Stimulated activated CD4-positive, alpha-beta T cell treated with anti-CD3 and anti-CD28 coated beads, TNF-alpha, amount 100 ng/mL, for 24 hours (primary cell): Measurements from ENCODE around the gene SGO2.
A peak's percentile ranks its signal among the peaks of the same experiment; 100 is the strongest.

Experiments
- DNase-seq, 3 experiments: peaks; one replicate each; pipeline ENCODE4 v3.0.0-alpha.2; 2020; ENCODE audit warnings: low read depth in 3 of 3

The SGO2 gene

DNA sequence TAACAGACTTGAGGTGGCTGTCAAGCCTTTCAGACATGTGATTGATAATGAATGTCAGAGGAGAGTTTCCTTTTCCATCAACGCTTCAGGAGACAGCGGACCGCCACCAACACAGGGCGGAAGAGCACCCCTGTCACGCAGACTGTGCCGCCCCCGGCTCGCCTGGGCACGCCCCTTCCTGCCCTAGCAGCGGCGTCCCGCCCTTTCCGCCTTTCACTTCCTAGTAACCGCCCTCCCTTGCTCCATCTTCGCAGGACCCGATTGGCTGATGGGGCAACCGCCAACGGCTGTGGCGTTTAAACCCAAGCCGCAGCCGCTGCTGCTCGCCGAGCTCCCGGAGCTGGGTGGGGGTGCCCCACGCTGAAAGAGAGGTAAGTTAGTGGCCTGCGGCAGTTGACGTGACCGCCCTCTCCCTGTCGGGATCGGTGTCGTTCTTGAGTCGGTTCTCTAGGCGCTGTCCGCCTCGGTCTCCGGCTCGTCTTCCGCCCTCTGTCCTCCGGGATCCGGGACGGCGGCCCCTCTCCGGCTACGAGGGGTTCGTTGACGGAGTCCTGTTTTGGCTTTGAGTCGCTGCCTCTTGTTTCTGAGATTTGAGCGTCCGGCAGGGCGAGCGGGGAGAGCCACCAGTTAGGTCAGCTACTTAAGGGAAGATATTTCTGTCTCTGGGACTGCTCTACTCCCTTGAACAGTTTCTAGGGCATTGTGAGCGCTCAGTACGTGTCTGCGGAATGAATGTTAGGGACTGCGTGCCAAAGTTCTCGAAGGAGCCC is at the start of gene SGO2:
Gene SGO2, plus strand, starts transcription at position 326 of the 770 bp plus-strand sequence. CDS start 6,769 bp downstream, outside the sequence.
- peak; percentile 90 to 96 (median 94) for DNase-seq

DNA sequence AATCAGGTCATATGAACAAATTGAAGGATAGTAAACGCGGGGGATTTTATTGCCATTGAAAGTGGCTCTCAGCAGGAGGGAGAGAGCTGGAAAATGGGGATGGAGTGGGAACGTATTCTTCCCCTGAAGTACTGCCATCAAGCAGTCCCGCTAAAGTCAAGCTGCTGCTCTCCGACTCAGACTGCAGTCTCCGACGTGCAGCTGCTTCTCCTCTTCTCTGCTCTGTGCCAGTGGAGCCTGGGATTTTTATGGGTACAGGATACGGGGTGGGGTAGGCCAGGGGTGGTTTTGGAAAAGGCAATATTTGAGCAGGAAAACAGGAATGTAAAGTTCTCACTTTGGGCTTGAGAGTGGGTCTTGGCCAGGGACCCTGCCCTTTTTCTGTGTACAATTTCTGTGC is 49.2 kb upstream of the SGO2 start:
- no peak for DNase-seq

DNA sequence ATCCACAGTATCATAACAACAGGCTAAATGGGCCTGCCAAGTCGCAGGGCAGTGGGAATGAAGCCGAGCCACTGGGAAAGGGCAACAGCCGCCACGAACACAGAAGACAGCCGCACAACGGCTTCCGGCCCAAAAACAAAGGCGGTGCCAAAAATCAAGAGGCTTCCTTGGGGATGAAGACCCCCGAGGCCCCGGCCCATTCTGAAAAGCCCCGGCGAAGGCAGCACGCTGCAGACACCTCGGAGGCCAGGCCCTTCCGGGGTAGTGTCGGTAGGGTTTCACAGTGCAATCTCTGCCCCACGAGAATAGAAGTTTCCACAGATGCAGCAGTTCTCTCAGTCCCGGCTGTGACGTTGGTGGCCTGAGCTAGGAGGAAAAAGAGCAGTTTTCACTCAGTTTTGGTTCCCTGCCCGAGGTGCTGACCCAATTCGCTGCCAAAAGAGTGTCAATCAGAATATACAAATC is 48.3 kb upstream of the SGO2 start:
- DNase-seq = no peak

GRCh38 chr2:200479692-200480265 is 46.2 kb upstream of the SGO2 start:
- no peak for DNase-seq

- DNase-seq = no peak
These were observed 43.8 kb upstream of the SGO2 start for GRCh38 chr2:200482194-200482593.

DNA sequence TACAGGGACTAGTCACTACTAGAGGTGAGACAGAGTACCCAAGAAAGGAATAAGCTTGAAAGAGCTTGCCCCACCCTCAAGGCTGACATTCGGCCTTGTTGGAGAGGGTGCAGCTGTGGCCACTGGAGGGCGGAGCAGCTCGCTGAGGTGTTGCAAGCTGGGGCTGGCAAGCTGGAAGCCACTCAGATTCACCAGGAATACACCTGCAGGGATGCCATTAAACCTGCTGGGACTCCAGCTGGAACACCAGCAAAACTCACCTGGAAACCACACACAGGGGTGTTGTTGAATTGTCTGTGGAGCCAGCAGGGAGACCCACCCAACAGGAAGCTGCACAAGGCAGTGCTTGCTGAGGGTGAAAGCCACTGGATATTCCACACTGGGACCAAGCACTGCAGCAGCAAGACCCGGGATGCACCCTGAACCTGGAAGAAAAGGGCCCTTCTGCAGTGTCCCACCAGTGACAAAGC is 42.2 kb upstream of the SGO2 start:
- DNase-seq = peak in 1 of 3 experiments; percentile 24

DNA sequence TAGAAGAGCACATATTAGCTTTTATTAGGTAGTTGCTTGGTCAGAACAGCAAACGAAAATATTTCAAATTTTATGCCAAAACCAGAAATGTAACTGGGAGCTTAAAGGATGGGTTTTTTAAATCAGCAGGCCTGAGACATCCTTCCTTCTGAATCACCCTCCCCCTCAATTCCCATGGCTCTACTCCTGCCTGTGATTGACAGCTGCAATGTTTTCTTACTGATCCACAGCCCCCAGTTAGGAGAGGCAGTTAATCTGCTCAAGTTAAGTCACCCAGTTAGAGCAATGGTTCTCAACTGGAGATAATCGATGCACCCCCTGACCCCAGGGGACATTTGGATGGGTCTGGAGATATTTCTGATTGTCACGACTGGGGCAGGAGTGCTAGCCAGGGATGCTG is 41.1 kb upstream of the SGO2 start:
- DNase-seq = no peak

DNA sequence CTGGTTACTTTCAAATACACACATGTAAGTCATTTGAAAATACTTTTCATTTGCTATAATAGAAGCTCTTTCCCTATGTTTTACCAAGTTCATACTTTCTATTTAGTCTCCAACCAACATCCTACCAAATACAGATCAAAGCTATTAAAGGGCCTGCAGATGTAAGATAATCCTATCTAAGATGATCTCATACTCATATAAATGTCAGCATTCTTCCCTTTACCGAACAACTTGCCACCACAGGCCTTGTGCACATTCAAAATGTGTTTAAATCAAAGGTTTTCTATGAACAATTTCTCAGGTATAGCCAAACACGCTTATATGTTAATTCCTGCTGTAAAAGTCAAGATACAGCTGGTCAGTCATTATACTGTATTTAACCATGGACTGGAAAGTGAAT is 39.5 kb upstream of the SGO2 start:
- DNase-seq = no peak

- no peak for DNase-seq
These were observed 37.8 kb upstream of the SGO2 start for GRCh38 chr2:200488169-200488568.

DNA sequence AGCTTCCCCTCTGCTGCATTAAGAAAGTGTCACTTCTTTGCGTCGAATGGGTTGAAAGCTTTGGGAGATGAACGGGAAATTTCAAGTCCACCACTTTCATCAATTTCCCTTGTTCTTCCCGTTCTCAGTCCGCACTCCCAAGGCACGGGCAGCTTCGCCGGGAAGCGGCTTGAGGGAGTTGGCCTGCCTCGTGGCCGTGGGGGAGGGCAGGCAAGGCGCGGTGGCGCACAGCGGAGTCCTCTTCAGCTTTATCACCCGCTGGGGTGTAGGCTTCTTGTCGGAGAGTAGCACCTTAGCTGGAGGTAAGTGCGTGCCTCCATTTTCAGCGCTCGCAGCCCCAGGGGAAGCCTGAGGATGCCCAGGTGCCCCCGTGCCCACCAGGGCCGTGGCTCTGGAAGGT is 36.0 kb upstream of the SGO2 start:
- DNase-seq = no peak

DNA sequence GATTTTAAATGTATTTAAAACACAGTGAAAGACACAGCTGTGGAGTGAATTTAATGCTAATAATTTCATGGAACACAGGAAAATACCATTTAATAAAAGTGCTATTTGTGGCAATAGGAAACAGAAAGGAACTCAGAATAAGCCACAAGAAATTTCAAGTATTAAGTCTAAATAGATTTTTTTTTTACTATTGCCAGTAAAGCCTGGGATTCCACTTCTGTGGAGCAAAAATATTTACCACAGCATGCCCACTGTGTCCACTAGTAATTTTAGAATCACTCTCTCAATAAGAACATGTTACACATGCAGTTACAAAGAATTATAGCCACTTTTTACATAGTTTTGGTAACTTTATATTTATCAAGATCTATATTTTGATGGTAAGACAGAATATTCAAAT is 33.4 kb upstream of the SGO2 start:
- DNase-seq = no peak

- DNase-seq = no peak
These were observed 32.0 kb upstream of the SGO2 start for GRCh38 chr2:200494048-200494447.

- DNase-seq = no peak
These were observed 29.3 kb upstream of the SGO2 start for GRCh38 chr2:200496696-200497095.

DNA sequence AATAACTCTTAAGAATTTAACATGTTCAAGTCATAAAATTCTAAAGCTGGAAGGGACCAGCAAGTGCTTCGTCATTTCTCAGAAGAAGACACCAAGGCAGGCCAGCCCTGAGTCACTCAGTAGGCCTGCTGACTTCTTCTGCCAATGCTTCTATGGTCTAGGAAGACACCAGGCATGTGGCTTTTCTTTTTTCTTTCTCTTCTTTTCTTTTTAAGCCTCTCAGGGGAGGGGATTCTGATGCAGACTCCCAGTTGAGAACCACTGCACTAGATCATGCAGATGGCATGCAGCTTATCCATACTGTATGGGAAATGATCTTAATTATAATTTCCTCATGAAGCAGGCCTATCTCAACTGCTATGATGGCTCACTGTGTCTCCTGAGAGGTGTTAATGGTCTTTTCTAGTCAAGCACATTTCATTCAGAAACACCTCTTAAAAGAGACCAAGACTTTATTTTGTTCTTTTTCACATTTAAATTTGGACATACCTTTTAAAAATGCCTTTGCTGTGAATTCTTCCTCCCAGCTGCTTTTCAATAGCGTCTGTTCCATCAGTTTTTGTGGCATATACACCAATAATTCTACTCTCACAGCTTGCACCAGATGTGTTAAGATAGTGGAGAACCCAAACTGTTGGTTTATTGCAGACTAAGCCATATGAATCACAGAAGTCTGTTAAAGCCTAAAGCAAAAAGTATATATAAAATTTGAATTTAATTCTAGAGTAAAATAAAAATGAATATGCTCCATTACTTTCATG is 27.4 kb upstream of the SGO2 start:
- DNase-seq = no peak

DNA sequence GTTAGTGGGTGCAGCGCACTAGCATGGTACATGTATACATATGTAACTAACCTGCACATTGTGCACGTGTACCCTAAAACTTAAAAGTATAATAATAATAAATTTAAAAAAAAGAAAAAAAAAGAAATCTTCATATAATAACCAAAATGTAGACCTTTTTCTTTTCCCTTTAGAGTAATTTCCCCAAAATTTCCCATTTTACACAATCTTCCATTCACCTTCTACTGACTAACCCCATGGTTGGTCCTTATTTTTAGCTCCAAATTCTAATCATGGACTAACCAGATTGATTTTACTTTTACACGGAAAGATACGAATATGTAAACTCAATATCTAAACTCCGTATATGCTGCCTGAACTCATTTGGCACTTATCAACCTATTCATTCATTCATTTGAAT is 23.8 kb upstream of the SGO2 start:
- DNase-seq = no peak

- no peak for DNase-seq
These were observed 19.3 kb upstream of the SGO2 start for GRCh38 chr2:200506679-200507078.

GRCh38 chr2:200507179-200507578 is 18.8 kb upstream of the SGO2 start:
- DNase-seq = no peak

GRCh38 chr2:200509235-200509611 is 16.8 kb upstream of the SGO2 start:
- DNase-seq = no peak

- peak; percentile 80 to 91 (median 81) for DNase-seq
These were observed 16.2 kb upstream of the SGO2 start, which contains the start of gene KCTD18 for GRCh38 chr2:200509612-200510433. Gene KCTD18 (minus strand): TSS chr2:200510068. CDS start chr2:200507016, 3,052 bp downstream.

- no peak for DNase-seq
These were observed 10.9 kb upstream of the SGO2 start for GRCh38 chr2:200515155-200515554.

GRCh38 chr2:200523158-200523557 is 2.8 kb upstream of the SGO2 start:
- no peak for DNase-seq

GRCh38 chr2:200523604-200524003 is 2.4 kb upstream of the SGO2 start:
- DNase-seq = no peak
